GM12873 (cell line): Measurements from ENCODE around the gene ARHGAP31.

Source experiments
- CTCF ChIP-seq: IDR thresholded peaks from 2 replicates; pipeline ENCODE4 v1.5.1; 2012; ENCODE audit warnings: low read depth, mild to moderate bottlenecking, moderate library complexity, low read length, control low read depth; ENCODE audit not compliant: insufficient read depth; ENCODE audit errors: missing control alignments

ARHGAP31 gene

GRCh38 chr3:119360736-119361462, 66.7 kb downstream of the ARHGAP31 start:
- TF ChIP-seq CTCF: no peak

DNA sequence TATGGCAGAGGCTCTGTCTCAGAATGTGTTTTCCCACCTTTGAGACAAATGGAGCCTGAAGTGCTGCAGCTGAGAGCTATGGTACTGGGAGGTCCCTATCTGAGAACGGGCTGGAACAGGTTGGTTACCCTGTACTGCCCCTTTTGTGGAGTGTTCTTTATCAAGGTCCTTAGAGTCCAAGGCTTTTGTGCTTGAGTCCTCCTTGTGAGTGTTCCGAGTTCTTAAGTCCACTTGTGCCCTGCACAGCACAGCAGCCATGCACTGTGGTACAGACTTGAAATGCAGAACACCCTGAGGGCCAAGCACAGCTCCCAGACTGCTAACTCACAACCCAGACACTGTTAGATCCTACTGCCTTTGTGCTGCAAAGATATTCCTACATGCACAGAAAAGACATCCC, 67.8 kb downstream of the ARHGAP31 start:
- no peak for TF ChIP-seq CTCF

DNA sequence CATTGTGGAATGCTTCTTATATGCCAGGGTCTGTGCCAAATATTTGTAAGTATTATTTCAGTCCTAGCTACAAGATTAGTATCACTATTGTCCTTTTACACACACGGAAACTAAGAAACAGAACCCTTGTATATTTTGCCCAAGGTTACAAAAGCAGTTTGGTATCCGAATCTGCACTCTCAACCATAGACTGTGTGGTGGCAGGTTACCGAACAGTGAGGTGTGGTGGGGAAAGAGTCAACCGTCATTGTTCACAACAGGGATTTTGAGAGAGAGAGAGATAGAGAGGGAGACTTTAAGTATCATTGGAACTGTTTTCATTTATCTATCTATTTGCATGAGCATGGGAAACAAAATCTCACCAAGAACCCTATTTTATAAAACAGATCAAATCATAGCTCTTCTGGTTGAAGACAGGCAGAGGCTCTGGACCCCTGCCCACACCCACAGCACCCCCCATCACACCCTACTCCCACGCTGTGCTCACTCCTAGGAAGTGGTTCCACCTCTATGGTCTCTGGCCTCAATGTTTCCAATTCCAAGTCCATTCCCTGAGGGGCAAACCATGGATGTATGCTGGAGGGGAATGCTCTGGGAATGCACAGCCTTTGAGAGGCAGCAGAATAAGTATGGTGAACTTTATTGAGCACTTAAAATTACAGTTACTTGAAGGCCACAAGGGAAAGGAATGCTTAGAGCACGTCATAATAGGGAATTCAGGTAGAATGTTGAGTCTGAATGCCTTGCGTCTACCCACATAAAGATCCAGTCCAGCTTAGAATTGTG, 69.0 kb downstream of the ARHGAP31 start:
- TF ChIP-seq CTCF: no peak

DNA sequence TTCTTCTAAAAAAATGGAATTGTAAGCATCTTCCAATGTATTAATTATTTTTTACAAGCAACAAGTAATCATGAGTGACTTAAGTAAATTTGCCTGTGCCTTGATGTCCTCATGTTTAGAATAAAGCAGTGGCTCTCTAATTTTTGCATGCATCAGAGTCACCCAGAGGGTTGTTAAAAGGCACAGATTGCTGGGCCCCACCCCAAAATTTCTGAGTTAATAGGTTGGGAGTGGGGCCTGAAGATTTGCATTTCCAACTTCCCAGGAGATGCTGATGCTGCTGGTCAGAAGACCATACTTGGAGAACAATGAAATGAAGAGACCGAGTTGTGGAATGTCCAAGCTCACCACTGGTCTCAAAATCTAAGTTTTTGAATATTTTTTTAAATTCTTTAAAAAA, 70.2 kb downstream of the ARHGAP31 start:
- TF ChIP-seq CTCF: no peak

DNA sequence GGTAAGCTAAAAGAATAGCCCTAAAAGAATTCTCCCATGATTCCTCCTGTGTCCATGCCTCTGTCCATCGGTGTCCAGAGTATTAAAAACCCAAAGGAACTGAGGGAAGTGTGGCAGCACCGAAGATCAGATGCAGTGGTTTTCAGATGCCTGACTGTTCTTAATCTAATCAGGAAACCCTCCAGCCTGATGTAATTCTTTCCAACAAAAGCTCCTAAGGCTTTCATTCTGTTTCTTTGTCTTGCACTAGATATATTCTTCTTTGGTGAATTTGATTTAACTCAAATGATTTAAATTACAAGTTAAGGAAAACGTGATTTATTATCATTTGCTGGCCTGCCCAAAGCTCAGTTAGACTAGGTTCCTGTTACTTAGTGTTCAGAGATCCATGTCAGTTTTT, 71.2 kb downstream of the ARHGAP31 start:
- TF ChIP-seq CTCF: no peak

GRCh38 chr3:119367000-119367399, 72.8 kb downstream of the ARHGAP31 start:
- no peak for TF ChIP-seq CTCF

DNA sequence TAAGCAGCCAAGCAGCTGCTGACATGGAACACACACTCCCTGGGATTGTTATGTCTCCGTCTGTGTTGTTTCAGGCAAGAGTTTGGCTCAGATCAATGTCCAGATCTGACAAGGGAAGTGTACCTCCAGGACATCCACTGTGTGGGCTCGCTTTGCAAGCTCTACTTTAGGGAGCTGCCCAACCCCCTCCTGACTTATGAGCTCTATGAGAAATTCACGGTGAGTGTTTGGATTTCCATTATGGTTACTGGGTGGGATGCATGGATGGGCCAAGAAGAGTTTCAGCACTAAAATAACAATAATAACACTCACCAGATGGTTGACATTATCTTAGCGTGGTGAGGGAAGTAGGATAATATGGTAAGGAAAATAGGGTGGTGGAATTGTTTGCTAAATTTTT, 74.1 kb downstream of the ARHGAP31 start:
- no peak for TF ChIP-seq CTCF
